ENCODE data around the gene GLA. TPM values are rescaled to one million over a fixed set of nuclear protein-coding genes. Genes with fewer than 3 reads are reported as not detected.
A peak's percentile ranks its signal among the peaks of the same experiment; 100 is the strongest.

GLA gene
- total RNA-seq, 1 experiment from 2014 or later = 63.6 TPM

GRCh38 chrX:101409043-101409442 is 1.3 kb upstream of the GLA start:
- TF ChIP-seq CTCF (IDR thresholded peaks at IDR 0.05; ENCODE audit: unreplicated experiment) = no peak
- CTCF ChIA-PET = no interaction called here
- peak overlapping the region; percentile 80 for H3K4me3 Mint-ChIP-seq (ENCODE audit: low read depth, unreplicated experiment)

GRCh38 chrX:101408532-101408841 is 762 bp upstream of the GLA start:
- TSS peak; percentile 62 for BruUV-seq (replicated peaks)
- CTCF ChIA-PET = no interaction called here
- peak overlapping the region; percentile 80 for H3K4me3 Mint-ChIP-seq (ENCODE audit: low read depth, unreplicated experiment)
- H3K4me1 Mint-ChIP-seq (ENCODE audit: low read depth, unreplicated experiment) = peaks cover 17% of the 10 kb centered on the region
- intact Hi-C loops (cut with micrococcal nuclease; ENCODE audit: unreplicated experiment) = loop anchor here (2.0 kb wide), 1 partner anchor 18 kb away; the partner anchor contains the start of gene RPL36A
- no peaks in the 10 kb centered on the region for H3K9me3 Mint-ChIP-seq (ENCODE audit: low read depth, unreplicated experiment)
- no peak for TF ChIP-seq CTCF (IDR thresholded peaks at IDR 0.05; ENCODE audit: unreplicated experiment)
- peaks cover 44% of the 10 kb centered on the region for H3K36me3 Mint-ChIP-seq (ENCODE audit: insufficient read depth, unreplicated experiment)
- no peaks in the 10 kb centered on the region for H3K27me3 Mint-ChIP-seq (ENCODE audit: unreplicated experiment)
- H3K27ac Mint-ChIP-seq (ENCODE audit: unreplicated experiment) = peak overlapping the region; percentile 90
- no peak for DNase-seq

More at GRCh38 chrX:101409043-101409442, 1.3 kb upstream of the GLA start:
- peaks cover 17% of the 10 kb centered on the region for H3K4me1 Mint-ChIP-seq (ENCODE audit: low read depth, unreplicated experiment)
- intact Hi-C loops (cut with micrococcal nuclease; ENCODE audit: unreplicated experiment) = loop anchor here (2.0 kb wide), 1 partner anchor 18 kb away; the partner anchor contains the start of gene RPL36A
- no peaks in the 10 kb centered on the region for H3K9me3 Mint-ChIP-seq (ENCODE audit: low read depth, unreplicated experiment)
- H3K27me3 Mint-ChIP-seq (ENCODE audit: unreplicated experiment) = no peaks in the 10 kb centered on the region
- H3K36me3 Mint-ChIP-seq (ENCODE audit: insufficient read depth, unreplicated experiment) = peaks cover 44% of the 10 kb centered on the region
- BruUV-seq (replicated peaks) = no TSS peak
- DNase-seq = no peak
- H3K27ac Mint-ChIP-seq (ENCODE audit: unreplicated experiment) = peak overlapping the region; percentile 90

GRCh38 chrX:101407167-101407747 is 468 bp downstream of the GLA start:
- no peak for DNase-seq
- Mint-ChIP-seq H3K4me1 (ENCODE audit: low read depth, unreplicated experiment) (peaks cover 8% of the 10 kb centered on the region), H3K27ac (ENCODE audit: unreplicated experiment) (peak overlapping the region; percentile 90), H3K36me3 (ENCODE audit: insufficient read depth, unreplicated experiment) (peaks cover 34% of the 10 kb centered on the region), H3K27me3 (ENCODE audit: unreplicated experiment) (no peaks in the 10 kb centered on the region), H3K4me3 (ENCODE audit: low read depth, unreplicated experiment) (peak overlapping the region; percentile 80), H3K9me3 (ENCODE audit: low read depth, unreplicated experiment) (no peaks in the 10 kb centered on the region)
- no TSS peak for BruUV-seq (replicated peaks)
- no peak for TF ChIP-seq CTCF (IDR thresholded peaks at IDR 0.05; ENCODE audit: unreplicated experiment)
- intact Hi-C loops (cut with micrococcal nuclease; ENCODE audit: unreplicated experiment) = no loop called here
- CTCF ChIA-PET = no interaction called here

GRCh38 chrX:101399825-101400224 is 7.9 kb downstream of the GLA start:
- Mint-ChIP-seq H3K4me1 (ENCODE audit: low read depth, unreplicated experiment) (no peaks in the 10 kb centered on the region), H3K9me3 (ENCODE audit: low read depth, unreplicated experiment) (no peaks in the 10 kb centered on the region), H3K4me3 (ENCODE audit: low read depth, unreplicated experiment) (no peak overlapping the region), H3K27ac (ENCODE audit: unreplicated experiment) (peak overlapping the region; percentile 62), H3K27me3 (ENCODE audit: unreplicated experiment) (no peaks in the 10 kb centered on the region), H3K36me3 (ENCODE audit: insufficient read depth, unreplicated experiment) (peaks cover 16% of the 10 kb centered on the region)
- BruUV-seq (replicated peaks) = no TSS peak
- intact Hi-C loops (cut with micrococcal nuclease; ENCODE audit: unreplicated experiment) = no loop called here
- DNase-seq = no peak
- CTCF ChIA-PET = no interaction called here
- TF ChIP-seq CTCF (IDR thresholded peaks at IDR 0.05; ENCODE audit: unreplicated experiment) = no peak

Data from Calu3 (cell line).